Endodermal cell (in vitro differentiated cells): ENCODE results near the gene ZMAT5. TPM values are rescaled to one million over a fixed set of nuclear protein-coding genes. Genes with fewer than 3 reads are reported as not detected.

ENCODE experiments used
- DNase-seq: peaks from one replicate; pipeline ENCODE4 v3.0.0-alpha.2; 2017
- H3K27ac ChIP-seq: 2 replicates; pipeline ENCODE4 v1.5.1; 2013; ENCODE audit warnings: mild to moderate bottlenecking, low read depth, low read length, moderate library complexity
- H3K27me3 ChIP-seq: 2 replicates; pipeline ENCODE4 v1.6.1; 2013; ENCODE audit warnings: mild to moderate bottlenecking, low read length, moderate library complexity; ENCODE audit not compliant: insufficient read depth, control insufficient read depth, poor library complexity, severe bottlenecking
- H3K36me3 ChIP-seq: 2 replicates; pipeline ENCODE4 v1.7.0; 2013; ENCODE audit warnings: mild to moderate bottlenecking, low read length, moderate library complexity; ENCODE audit not compliant: control insufficient read depth, insufficient read depth
- H3K4me1 ChIP-seq: one replicate; pipeline ENCODE4 v1.7.0; 2013; ENCODE audit warnings: low read length; ENCODE audit not compliant: control insufficient read depth, insufficient read depth
- H3K4me3 ChIP-seq: 2 replicates; pipeline ENCODE4 v1.5.1; 2013; ENCODE audit warnings: mild to moderate bottlenecking, low read length, moderate library complexity
- H3K9ac ChIP-seq: 2 replicates; pipeline ENCODE4 v1.6.1; 2013; ENCODE audit warnings: mild to moderate bottlenecking, low read length, moderate library complexity; ENCODE audit not compliant: poor library complexity, severe bottlenecking; ENCODE audit errors: extremely low read depth
- H3K9me3 ChIP-seq: 2 replicates; pipeline ENCODE4 v1.6.1; 2013; ENCODE audit warnings: mild to moderate bottlenecking, low read length, moderate library complexity; ENCODE audit not compliant: control insufficient read depth
- H3K27ac Mint-ChIP-seq: 2 replicates; pipeline ENCODE4 v1.8.0; 2020; ENCODE audit warnings: mixed read lengths
- H3K27me3 Mint-ChIP-seq: 2 replicates; pipeline ENCODE4 v1.8.0; 2021; ENCODE audit warnings: mild to moderate bottlenecking, mixed read lengths; ENCODE audit not compliant: insufficient read depth
- H3K36me3 Mint-ChIP-seq: 2 replicates; pipeline ENCODE4 v1.8.0; 2020; ENCODE audit warnings: low read depth, mixed read lengths
- H3K4me1 Mint-ChIP-seq: 2 replicates; pipeline ENCODE4 v1.8.0; 2020; ENCODE audit warnings: mixed read lengths
- H3K4me3 Mint-ChIP-seq: 2 replicates; pipeline ENCODE4 v1.8.0; 2020; ENCODE audit warnings: mild to moderate bottlenecking, moderate library complexity, mixed read lengths
- H3K9me3 Mint-ChIP-seq: 2 replicates; pipeline ENCODE4 v1.8.0; 2020; ENCODE audit warnings: mild to moderate bottlenecking, mixed read lengths
- CTCF ChIP-seq: fragments of 200-600 bp; sonication (generic); conservative IDR thresholded peaks from 2 replicates; pipeline ENCODE4 v1.5.0; 2021; ENCODE audit warnings: antibody characterized with exemption, mild to moderate bottlenecking
- WGBS, 2 experiments: methylation state at CpG; one replicate each; pipeline versions ENCODE4 v1.1.5 to v1.1.7; 2013; ENCODE audit warnings: missing lambda C conversion rate in 2 of 2, mixed read lengths in 1 of 2; ENCODE audit not compliant: insufficient coverage in 1 of 2, insufficient read length in 1 of 2; 5-methylcytosine and 5-hydroxymethylcytosine counted together
- total RNA-seq, 2 donors: library from RNA; stranded (reverse); fragmentation: NEBNext Ultra II Directional in 1 of 2; extraction: Animal tissue kit (Norgen Biotek cat#: 25700) in 1 of 2; gene quantifications; 2 replicates in 1 of 2; 3 replicates in 1 of 2; pipeline ENCODE4 v1.2.1, GENCODE V29; 2021

ZMAT5 gene
- total RNA-seq, 2 donors from 2014 or later: 15.5 to 22.5 TPM

- Mint-ChIP-seq H3K36me3 (peaks cover 22% of the 10 kb centered on the region), H3K4me3 (no peak overlapping the region)
Observed at GRCh38 chr22:29769723-29770321, 3.0 kb upstream of the ZMAT5 start.

DNA sequence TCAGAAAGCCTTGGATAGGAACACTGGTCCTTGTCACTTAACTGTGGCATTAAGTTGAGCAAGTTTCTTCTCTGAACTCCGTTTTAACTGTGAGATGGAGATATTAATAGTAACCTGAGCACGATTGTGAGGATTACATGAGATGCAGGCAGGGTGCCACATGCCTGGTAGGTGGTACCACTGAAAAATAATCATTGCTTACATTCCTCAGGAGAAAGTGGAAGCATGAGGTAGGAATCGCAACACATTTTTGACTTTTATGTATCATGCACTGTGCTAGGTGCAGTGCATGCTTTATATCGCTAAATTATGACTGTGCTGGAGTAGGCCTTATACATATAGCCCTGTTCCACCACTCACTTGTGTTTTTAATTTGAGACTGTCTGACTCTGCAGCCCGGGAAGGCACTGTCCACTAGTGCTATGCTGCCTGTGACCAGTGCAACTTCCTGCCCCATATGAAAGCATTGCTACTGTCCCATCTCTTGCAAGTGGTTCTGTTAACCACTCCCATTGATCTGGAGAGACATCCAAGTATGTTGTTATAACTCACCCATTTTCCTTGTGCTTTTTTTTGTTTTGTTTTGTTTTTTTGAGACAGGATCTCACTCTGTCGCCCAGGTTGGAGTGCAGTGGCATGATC lies 1.4 kb upstream of the ZMAT5 start:
- Mint-ChIP-seq H3K4me1 (peaks cover 12% of the 10 kb centered on the region), H3K4me3 (peak overlapping the region; percentile 99), H3K27me3 (no peaks in the 10 kb centered on the region), H3K27ac (peak overlapping the region; percentile 99), H3K36me3 (peaks cover 22% of the 10 kb centered on the region), H3K9me3 (no peaks in the 10 kb centered on the region)
- Histone ChIP-seq H3K9me3 (no peaks in the 10 kb centered on the region), H3K9ac (peak overlapping the region; percentile 83), H3K27me3 (no peaks in the 10 kb centered on the region), H3K4me3 (peak overlapping the region; percentile 95), H3K27ac (no peak overlapping the region), H3K36me3 (peaks cover 16% of the 10 kb centered on the region), H3K4me1 (no peaks in the 10 kb centered on the region)
- no peak for DNase-seq
- TF ChIP-seq CTCF: no peak
- WGBS, 2 experiments: 71 to 73% methylated on average over 5 to 6 of the region's 6 CpGs

More at GRCh38 chr22:29769723-29770321, 3.0 kb upstream of the ZMAT5 start:
- no peak overlapping the region for H3K27ac Mint-ChIP-seq
- WGBS, 2 experiments: 100% methylated on average over 1 to 2 of the region's 2 CpGs
- peaks cover 12% of the 10 kb centered on the region for H3K4me1 Mint-ChIP-seq
- Histone ChIP-seq H3K4me3 (no peak overlapping the region), H3K27ac (no peak overlapping the region), H3K9ac (no peak overlapping the region), H3K9me3 (no peaks in the 10 kb centered on the region), H3K27me3 (no peaks in the 10 kb centered on the region), H3K36me3 (peaks cover 16% of the 10 kb centered on the region), H3K4me1 (no peaks in the 10 kb centered on the region)
- no peaks in the 10 kb centered on the region for H3K9me3 Mint-ChIP-seq
- no peak for TF ChIP-seq CTCF
- no peak for DNase-seq
- H3K27me3 Mint-ChIP-seq: no peaks in the 10 kb centered on the region

- TF ChIP-seq CTCF: no peak
- H3K27ac ChIP-seq: peak within 1 kb of the TSS; percentile 67
- WGBS, 2 experiments: 2 to 4% methylated on average over 23 to 45 of the region's 46 CpGs
- peak within 1 kb of the TSS; percentile 83 for H3K9ac ChIP-seq
- Mint-ChIP-seq H3K4me3 (peak within 1 kb of the TSS; percentile 99), H3K4me1 (peaks cover 12% of the 10 kb centered on the region), H3K27me3 (no peaks in the 10 kb centered on the region), H3K9me3 (no peaks in the 10 kb centered on the region), H3K36me3 (peaks cover 22% of the 10 kb centered on the region), H3K27ac (peak within 1 kb of the TSS; percentile 99)
- no peaks in the 10 kb centered on the region for H3K4me1 ChIP-seq
- no peaks in the 10 kb centered on the region for H3K27me3 ChIP-seq
- no peaks in the 10 kb centered on the region for H3K9me3 ChIP-seq
- H3K4me3 ChIP-seq: peak within 1 kb of the TSS; percentile 95
- DNase-seq: peak; percentile 95
- peaks cover 16% of the 10 kb centered on the region for H3K36me3 ChIP-seq
Observed at GRCh38 chr22:29767171-29768051, 604 bp upstream of the ZMAT5 start, which contains the start of gene UQCR10. Gene UQCR10 (plus strand): TSS chr22:29767369. CDS start chr22:29767399, 30 bp downstream.
